ENCODE data around the gene TMC1.
A peak's percentile ranks its signal among the peaks of the same experiment; 100 is the strongest.
"Not testable (repeated sequence)": the region's sequence is repeated elsewhere in the genome, so short reads cannot be mapped to it uniquely, and the experiment has no call there.

TMC1 gene

DNA sequence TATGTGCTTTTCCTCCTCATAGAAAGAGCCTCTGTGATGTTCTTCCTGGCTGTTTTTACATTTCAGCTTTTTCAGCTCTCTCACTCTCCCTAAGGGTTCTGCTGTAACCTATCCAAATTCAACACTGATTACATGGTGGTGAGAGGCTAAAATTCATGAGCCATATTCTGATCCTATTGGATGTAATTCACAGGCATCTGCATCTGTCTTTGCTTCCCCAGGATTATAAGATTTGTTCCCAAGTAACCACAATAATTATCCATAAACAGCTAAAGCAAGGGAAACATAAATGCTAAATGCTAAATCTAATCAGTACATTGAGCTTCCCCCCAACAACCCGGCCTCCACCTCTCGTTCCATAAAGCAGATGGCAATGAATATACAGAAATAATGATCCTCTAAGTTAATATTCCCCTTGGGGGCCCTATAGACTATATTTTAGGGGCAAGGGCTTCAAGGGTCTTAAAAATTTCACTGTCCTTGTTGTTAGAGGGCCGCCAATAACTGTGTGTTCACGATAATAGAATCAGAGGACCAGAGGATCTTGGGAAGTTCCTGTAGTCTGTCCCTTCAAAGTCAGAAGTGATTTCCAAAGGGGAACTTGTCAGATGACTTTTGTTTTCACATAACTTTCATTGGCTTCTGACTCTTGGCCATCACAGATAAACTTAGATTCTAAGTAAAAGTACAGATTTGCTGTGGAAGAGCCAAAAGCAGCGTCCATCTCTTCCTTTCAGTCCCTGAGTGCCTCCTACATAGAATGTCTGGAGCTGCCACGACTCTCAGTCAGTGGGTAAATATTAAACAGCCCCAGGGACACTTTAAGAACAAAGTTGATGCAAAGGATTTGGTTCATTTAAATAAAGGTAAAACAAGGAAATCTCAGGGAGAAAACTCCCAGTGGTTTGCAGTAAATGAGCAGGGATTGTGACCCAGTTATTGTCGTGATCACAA lies 305.9 kb downstream of the TMC1 start:
- peak; percentile 38 for DNase-seq

DNA sequence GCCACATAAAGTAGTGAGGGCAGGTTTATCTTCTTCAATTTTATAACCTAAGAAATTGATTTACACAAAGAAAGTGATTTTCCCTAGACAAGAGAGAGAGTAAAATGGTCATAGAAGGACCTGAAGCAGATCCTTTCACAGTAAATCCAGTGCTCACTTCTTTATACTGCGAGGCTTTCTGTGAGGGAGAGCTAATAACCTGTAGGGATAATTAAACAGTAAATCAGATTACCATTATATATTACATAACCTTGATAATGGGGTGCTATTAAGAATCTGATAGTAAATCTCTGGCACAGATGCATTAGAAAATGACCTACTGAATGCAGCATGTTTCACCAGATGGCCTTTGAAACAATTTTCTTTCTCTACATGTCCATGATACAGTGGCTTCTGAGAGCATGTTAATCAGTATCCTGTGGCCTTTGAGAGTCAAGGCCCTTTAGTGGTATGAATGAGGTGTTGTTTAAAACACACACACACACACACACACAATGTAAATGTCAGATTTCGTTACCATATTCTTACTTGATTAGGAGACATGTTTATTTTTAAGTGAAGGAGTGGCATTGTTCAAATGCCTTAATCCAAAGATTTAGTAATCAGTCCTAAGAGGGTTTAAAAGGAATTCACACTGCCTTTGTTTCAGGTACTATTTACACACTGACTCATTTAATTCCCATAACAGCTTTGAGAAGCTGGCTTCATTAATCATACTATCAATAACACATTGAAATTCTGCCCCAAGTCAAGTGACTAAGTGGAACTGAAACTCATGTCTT lies 306.7 kb downstream of the TMC1 start:
- DNase-seq = peak; percentile 31

- DNase-seq = no peak
These were observed 313.6 kb downstream of the TMC1 start for GRCh38 chr9:72834994-72835393.

DNA sequence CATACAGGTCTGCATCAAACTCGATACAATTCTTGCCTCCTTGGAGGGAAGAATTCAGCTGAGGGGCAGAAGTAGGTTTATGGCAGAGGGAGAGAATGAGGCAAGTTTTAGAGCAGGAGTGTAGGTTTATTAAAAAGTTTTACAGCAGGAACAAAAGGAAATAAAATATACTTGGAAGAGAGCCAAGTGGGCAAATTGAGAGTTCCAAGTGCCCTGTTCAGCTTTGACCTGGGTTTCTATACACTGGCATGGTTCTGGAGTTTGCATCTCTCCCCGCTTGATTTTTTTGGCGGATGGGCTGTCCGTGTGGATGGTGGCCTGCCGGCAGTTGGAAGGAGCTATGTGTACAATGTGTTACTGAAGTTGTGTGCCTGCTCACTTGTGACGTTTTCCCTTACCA lies 315.4 kb downstream of the TMC1 start:
- DNase-seq = no peak

- peak; percentile 90 for DNase-seq
These were observed 317.7 kb downstream of the TMC1 start for GRCh38 chr9:72839085-72839484.

DNA sequence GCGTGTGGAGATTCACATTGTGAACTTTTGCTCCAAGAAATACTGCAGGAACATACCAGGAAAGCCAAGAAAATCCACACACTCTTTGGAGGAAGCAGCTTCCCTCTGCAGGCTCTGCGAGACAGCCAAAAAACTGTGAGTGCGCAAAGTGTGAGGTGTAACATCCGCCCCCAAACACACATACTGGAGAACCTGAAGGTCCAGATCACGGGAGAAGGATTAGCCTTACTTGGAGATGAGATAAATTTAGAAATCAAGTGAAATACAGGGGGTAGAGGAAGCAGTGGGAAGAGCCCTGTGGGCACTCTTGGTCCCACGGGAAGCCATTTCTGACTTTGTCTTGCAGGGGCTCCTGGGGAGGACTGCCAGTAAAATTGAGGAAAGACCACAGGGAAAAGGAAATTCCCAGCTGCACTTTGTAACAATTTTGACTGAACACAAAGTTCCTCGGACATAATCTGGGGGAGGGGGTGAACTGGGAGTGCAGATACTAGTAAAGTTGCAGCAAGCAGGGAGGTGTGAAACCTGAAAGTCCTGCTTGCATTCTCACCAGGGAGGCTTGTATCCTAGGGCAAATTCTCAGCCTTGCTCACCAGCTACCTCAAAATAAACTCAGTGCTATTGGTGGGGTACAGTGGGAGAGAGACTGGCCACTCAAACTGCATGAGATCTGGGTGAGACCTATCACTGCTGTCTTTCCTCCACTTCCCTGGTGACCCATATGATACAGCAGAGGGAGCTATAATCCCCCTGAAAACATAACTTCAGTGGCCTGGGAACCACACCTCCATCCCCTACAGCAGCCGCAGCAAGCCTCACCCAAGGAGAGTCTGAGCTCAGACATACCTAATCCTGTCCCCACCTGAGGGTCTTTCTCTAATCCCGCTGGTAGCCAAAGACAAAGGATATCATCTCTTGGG lies 322.4 kb downstream of the TMC1 start:
- DNase-seq = no peak

- DNase-seq = no peak
These were observed 323.0 kb downstream of the TMC1 start for GRCh38 chr9:72844440-72844768.

- not testable (repeated sequence) for DNase-seq
These were observed 323.6 kb downstream of the TMC1 start for GRCh38 chr9:72845052-72845451.

DNA sequence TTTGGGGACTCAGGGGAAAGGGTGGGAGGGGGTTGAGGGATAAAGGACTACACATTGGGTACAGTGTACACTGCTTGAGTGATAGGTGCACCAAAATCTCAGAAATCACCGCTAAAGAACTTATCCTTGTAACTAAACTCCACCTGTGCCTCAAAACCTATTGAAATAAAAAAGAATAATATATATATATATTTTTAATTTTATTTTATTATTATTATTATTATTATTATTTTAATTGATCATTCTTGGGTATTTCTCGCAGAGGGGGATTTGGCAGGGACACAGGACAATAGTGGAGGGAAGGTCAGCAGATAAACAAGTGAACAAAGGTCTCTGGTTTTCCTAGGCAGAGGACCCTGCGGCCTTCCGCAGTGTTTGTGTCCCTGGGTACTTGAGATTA lies 328.8 kb downstream of the TMC1 start:
- DNase-seq = not testable (repeated sequence)

- no peak for DNase-seq
These were observed 333.9 kb downstream of the TMC1 start for GRCh38 chr9:72855321-72855720.

DNA sequence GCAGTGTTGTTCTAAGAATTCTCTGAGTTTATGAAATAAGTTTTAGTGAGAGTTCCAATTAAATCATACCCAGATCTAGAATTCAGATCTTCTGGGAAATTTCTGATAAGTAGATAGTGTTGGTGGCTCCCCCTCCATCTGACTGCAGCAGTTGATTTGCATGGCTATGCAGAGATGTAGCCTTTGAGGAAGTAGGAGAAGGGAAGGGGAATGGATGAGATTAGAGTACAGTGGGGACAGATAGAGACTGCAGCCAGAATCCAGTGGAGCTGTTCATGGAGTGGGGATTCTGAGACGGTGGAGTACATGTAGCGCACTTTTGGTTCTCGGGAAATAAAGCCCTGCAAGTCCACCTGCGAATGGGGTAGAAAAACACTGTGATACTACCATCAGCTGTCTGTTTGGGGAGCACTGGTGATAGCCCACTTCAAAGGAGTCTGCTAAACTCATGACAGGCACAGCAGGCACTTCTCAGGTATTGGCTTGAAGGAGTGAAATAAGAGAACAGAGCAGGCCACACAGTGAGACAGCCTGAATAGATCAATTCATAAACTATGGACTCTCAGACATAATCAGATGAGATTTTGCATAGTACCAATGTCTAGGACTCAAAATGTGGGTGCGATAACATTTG lies 334.6 kb downstream of the TMC1 start:
- DNase-seq = no peak

GRCh38 chr9:72856972-72857623 lies 335.7 kb downstream of the TMC1 start:
- peak; percentile 67 for DNase-seq

DNA sequence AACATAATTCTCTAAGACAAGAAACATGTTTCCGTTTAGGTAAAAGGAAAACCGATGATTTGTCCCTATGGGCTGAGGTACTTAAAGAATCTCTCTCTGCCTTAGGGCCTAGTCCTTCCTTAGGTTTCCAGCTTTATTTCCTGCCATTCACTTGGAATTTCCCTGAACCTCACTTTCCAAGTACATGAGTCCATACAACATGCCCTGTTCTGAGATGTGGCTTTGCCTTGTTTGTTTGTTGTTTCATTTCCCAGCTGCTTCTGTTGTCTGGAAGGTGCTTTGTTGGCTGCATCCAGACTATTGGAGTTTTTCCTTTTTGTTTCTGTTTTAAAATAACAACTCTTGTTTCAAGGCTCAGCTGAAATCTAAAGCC lies 336.2 kb downstream of the TMC1 start:
- no peak for DNase-seq

DNA sequence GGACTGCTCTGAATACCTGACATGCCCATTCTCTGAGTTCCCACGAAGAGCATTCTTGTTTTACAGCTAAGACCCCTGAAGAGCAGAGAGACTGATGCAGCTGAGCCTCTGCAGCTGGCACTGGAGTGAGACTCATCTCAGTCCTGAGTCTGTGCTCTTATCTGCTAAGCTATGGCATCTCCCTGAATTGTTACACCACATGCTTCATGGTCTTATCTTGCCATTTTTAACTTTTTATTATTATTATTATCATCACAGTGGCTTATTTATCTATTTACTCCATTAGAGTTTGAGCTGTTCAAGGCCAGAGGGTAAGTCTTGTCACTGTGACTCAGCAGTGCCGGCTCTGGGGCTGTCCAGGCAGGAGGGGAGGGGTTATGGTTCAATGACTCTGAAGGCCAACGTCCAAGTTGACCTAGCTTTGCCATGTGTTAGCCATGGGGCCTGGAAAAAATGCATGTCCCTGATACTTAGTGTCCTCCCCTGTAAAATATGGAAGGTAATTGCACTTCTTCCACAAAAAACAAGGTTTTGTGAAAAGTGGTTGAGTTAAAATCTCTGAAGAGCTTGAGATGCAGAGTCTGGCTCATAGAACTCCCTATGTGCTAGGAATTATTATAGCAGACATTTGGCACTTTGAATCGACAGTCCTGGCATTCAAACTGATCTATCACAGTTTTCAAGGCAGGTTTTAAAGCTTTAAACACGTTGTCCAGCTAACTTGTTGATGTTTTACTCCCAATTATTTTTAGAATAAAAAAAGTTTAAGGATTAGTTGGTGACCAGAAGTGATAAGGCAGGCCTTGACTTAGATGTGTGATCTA lies 336.9 kb downstream of the TMC1 start:
- DNase-seq = peak; percentile 20

- not testable (repeated sequence) for DNase-seq
These were observed 341.4 kb downstream of the TMC1 start for GRCh38 chr9:72862788-72863187.

- no peak for DNase-seq
These were observed 342.2 kb downstream of the TMC1 start for GRCh38 chr9:72863456-72864094.

DNA sequence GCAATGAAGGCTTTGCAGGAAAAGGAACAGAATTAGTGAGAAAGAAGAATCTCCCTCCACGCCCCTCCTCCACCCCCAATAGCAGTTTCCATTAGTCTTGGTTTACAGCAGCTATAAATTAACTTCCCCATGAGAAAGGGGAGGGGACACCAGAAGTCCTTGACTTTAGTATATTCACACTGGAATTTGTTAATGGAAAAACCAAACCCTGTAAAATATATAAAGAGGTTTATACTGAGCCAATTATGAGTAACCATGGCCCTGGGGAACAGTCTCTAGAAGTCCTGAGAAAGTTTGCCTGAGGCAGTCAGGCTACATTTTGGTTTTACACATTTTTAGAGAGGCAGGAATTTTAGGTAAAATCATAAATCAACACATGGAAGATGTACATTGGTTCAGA lies 342.9 kb downstream of the TMC1 start:
- peak; percentile 34 for DNase-seq

DNA sequence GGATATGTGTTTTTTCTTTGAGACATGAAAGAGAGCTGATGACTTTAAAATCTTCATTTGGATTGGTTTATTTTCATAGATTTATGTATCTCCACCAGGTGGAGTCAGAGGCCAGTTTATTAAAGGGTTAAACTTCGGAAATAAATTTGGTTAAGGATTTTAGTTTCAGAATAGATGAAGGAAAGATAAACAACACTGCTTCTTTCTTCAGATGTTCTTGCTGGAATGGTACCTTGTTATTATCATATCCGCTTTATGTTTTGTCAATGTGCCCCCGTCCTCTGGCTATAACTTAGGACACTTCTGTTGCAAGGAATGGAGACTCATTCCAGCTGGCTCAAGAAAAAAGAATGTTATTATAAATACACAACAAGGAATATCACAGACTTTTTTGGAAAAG lies 350.3 kb downstream of the TMC1 start:
- DNase-seq = peak; percentile 30

- DNase-seq = no peak
These were observed 351.3 kb downstream of the TMC1 start for GRCh38 chr9:72872718-72873117.

DNA sequence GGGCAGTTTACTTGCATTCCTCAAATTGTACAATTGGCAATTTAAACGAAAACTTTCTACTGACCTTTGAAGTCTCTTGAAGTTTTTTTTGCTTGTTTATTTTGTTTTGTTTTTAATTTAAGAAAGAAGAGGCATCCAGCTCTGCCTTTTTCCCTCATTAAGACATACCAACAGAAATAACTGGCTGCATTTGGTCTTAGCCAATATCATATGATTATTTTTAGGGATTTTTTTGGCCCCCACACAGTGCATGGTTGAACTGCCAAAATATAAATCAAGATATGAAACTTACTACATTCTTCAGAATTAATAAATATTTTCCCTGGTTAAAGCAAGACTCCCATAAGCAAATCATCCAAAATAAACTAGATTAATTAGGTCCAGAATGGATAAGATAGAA lies 352.0 kb downstream of the TMC1 start:
- DNase-seq = no peak

Measured in fibroblast of skin of scalp (primary cell).